ENCODE measurements around the gene NAV2. TPM values are rescaled to one million over a fixed set of nuclear protein-coding genes. Genes with fewer than 3 reads are reported as not detected.
"Not testable (repeated sequence)": the region's sequence is repeated elsewhere in the genome, so short reads cannot be mapped to it uniquely, and the experiment has no call there.

Gene NAV2
- total and polyA plus RNA-seq, 9 donors, result 25.7 to 70.6 (median 46.1) TPM

- not testable (repeated sequence) for DNase-seq; H3K27me3 ChIP-seq (ENCODE audit: control insufficient read depth, insufficient read depth, low read length); H3K27ac ChIP-seq (ENCODE audit: low read length); H3K9me3 ChIP-seq (replicated peaks; ENCODE audit: control insufficient read depth, low read depth, low read length); H3K4me3 ChIP-seq (ENCODE audit: low read length); H3K4me1 ChIP-seq (ENCODE audit: control insufficient read depth, insufficient read depth, low read length)
- no CpG with 5 or more reads among the region's 3 CpGs for WGBS (ENCODE audit: insufficient coverage)
- H3K36me3 ChIP-seq (ENCODE audit: control insufficient read depth, insufficient read depth, low read length), result peaks cover 11% of the 10 kb centered on the region
These were observed 247.8 kb downstream of the NAV2 start for GRCh38 chr11:19960410-19960809.

- WGBS (ENCODE audit: insufficient coverage), result 77% methylated on average over 2 of the region's 4 CpGs
- peaks cover 11% of the 10 kb centered on the region for H3K36me3 ChIP-seq (ENCODE audit: control insufficient read depth, insufficient read depth, low read length)
These were observed 248.6 kb downstream of the NAV2 start for GRCh38 chr11:19961225-19961624.

GRCh38 chr11:19962053-19962800 lies 249.6 kb downstream of the NAV2 start:
- Histone ChIP-seq H3K27me3 (ENCODE audit: control insufficient read depth, insufficient read depth, low read length) (no peaks in the 10 kb centered on the region), H3K4me1 (ENCODE audit: control insufficient read depth, insufficient read depth, low read length) (peaks cover 6% of the 10 kb centered on the region), H3K36me3 (ENCODE audit: control insufficient read depth, insufficient read depth, low read length) (peaks cover 8% of the 10 kb centered on the region), H3K9me3 (replicated peaks; ENCODE audit: control insufficient read depth, low read depth, low read length) (no peaks in the 10 kb centered on the region), H3K27ac (ENCODE audit: low read length) (no peak overlapping the region), H3K4me3 (ENCODE audit: low read length) (no peak overlapping the region)
- no peak for DNase-seq
- WGBS (ENCODE audit: insufficient coverage), result 89% methylated on average over 1 of the region's 4 CpGs

More at GRCh38 chr11:19961225-19961624, 248.6 kb downstream of the NAV2 start:
- H3K27ac ChIP-seq (ENCODE audit: low read length), result no peak overlapping the region
- H3K27me3 ChIP-seq (ENCODE audit: control insufficient read depth, insufficient read depth, low read length), result no peaks in the 10 kb centered on the region
- H3K4me1 ChIP-seq (ENCODE audit: control insufficient read depth, insufficient read depth, low read length), result peaks cover 6% of the 10 kb centered on the region
- no peak overlapping the region for H3K4me3 ChIP-seq (ENCODE audit: low read length)
- no peak for DNase-seq
- H3K9me3 ChIP-seq (replicated peaks; ENCODE audit: control insufficient read depth, low read depth, low read length), result no peaks in the 10 kb centered on the region

- no peak overlapping the region for H3K27ac ChIP-seq (ENCODE audit: low read length)
- no peaks in the 10 kb centered on the region for H3K9me3 ChIP-seq (replicated peaks; ENCODE audit: control insufficient read depth, low read depth, low read length)
- DNase-seq, result no peak
- H3K4me1 ChIP-seq (ENCODE audit: control insufficient read depth, insufficient read depth, low read length), result peaks cover 6% of the 10 kb centered on the region
- 62% methylated on average over 3 of the region's 4 CpGs for WGBS (ENCODE audit: insufficient coverage)
- H3K36me3 ChIP-seq (ENCODE audit: control insufficient read depth, insufficient read depth, low read length), result peaks cover 8% of the 10 kb centered on the region
- no peak overlapping the region for H3K4me3 ChIP-seq (ENCODE audit: low read length)
- no peaks in the 10 kb centered on the region for H3K27me3 ChIP-seq (ENCODE audit: control insufficient read depth, insufficient read depth, low read length)
These were observed 250.2 kb downstream of the NAV2 start for GRCh38 chr11:19962801-19963175.

- 57% methylated on average over 7 of the region's 13 CpGs for WGBS (ENCODE audit: insufficient coverage)
- Histone ChIP-seq H3K9me3 (replicated peaks; ENCODE audit: control insufficient read depth, low read depth, low read length) (no peaks in the 10 kb centered on the region), H3K27ac (ENCODE audit: low read length) (no peak overlapping the region), H3K4me1 (ENCODE audit: control insufficient read depth, insufficient read depth, low read length) (peaks cover 6% of the 10 kb centered on the region), H3K36me3 (ENCODE audit: control insufficient read depth, insufficient read depth, low read length) (peaks cover 6% of the 10 kb centered on the region), H3K4me3 (ENCODE audit: low read length) (no peak overlapping the region), H3K27me3 (ENCODE audit: control insufficient read depth, insufficient read depth, low read length) (no peaks in the 10 kb centered on the region)
- DNase-seq, result no peak
These were observed 251.2 kb downstream of the NAV2 start for GRCh38 chr11:19963697-19964387.

- no peaks in the 10 kb centered on the region for H3K9me3 ChIP-seq (replicated peaks; ENCODE audit: control insufficient read depth, low read depth, low read length)
- H3K27me3 ChIP-seq (ENCODE audit: control insufficient read depth, insufficient read depth, low read length), result no peaks in the 10 kb centered on the region
- WGBS (ENCODE audit: insufficient coverage), result 62% methylated on average over 3 of the region's 4 CpGs
- peaks cover 6% of the 10 kb centered on the region for H3K4me1 ChIP-seq (ENCODE audit: control insufficient read depth, insufficient read depth, low read length)
- H3K4me3 ChIP-seq (ENCODE audit: low read length), result no peak overlapping the region
- H3K27ac ChIP-seq (ENCODE audit: low read length), result peak overlapping the region; percentile 6
- peaks cover 4% of the 10 kb centered on the region for H3K36me3 ChIP-seq (ENCODE audit: control insufficient read depth, insufficient read depth, low read length)
- peak; percentile 67 for DNase-seq
These were observed 253.8 kb downstream of the NAV2 start for GRCh38 chr11:19966441-19966840.

- WGBS (ENCODE audit: insufficient coverage), result 94% methylated on average over 2 of the region's 4 CpGs
- DNase-seq, result no peak
- no peak overlapping the region for H3K27ac ChIP-seq (ENCODE audit: low read length)
- H3K27me3 ChIP-seq (ENCODE audit: control insufficient read depth, insufficient read depth, low read length), result no peaks in the 10 kb centered on the region
- H3K4me3 ChIP-seq (ENCODE audit: low read length), result no peak overlapping the region
- H3K36me3 ChIP-seq (ENCODE audit: control insufficient read depth, insufficient read depth, low read length), result peaks cover 2% of the 10 kb centered on the region
- peaks cover 6% of the 10 kb centered on the region for H3K4me1 ChIP-seq (ENCODE audit: control insufficient read depth, insufficient read depth, low read length)
- H3K9me3 ChIP-seq (replicated peaks; ENCODE audit: control insufficient read depth, low read depth, low read length), result no peaks in the 10 kb centered on the region
These were observed 254.3 kb downstream of the NAV2 start for GRCh38 chr11:19966927-19967326.

GRCh38 chr11:19967787-19968186 lies 255.2 kb downstream of the NAV2 start:
- no peak for DNase-seq
- no peak overlapping the region for H3K4me3 ChIP-seq (ENCODE audit: low read length)
- H3K9me3 ChIP-seq (replicated peaks; ENCODE audit: control insufficient read depth, low read depth, low read length), result no peaks in the 10 kb centered on the region
- peaks cover 6% of the 10 kb centered on the region for H3K4me1 ChIP-seq (ENCODE audit: control insufficient read depth, insufficient read depth, low read length)
- H3K27ac ChIP-seq (ENCODE audit: low read length), result no peak overlapping the region
- WGBS (ENCODE audit: insufficient coverage), result 100% methylated on average over 1 of the region's 2 CpGs
- peaks cover 2% of the 10 kb centered on the region for H3K36me3 ChIP-seq (ENCODE audit: control insufficient read depth, insufficient read depth, low read length)
- no peaks in the 10 kb centered on the region for H3K27me3 ChIP-seq (ENCODE audit: control insufficient read depth, insufficient read depth, low read length)

GRCh38 chr11:19968860-19969259 lies 256.2 kb downstream of the NAV2 start:
- no peak for DNase-seq
- Histone ChIP-seq H3K4me1 (ENCODE audit: control insufficient read depth, insufficient read depth, low read length) (peaks cover 6% of the 10 kb centered on the region), H3K27me3 (ENCODE audit: control insufficient read depth, insufficient read depth, low read length) (no peaks in the 10 kb centered on the region), H3K27ac (ENCODE audit: low read length) (no peak overlapping the region), H3K9me3 (replicated peaks; ENCODE audit: control insufficient read depth, low read depth, low read length) (no peaks in the 10 kb centered on the region), H3K36me3 (ENCODE audit: control insufficient read depth, insufficient read depth, low read length) (peaks cover 2% of the 10 kb centered on the region), H3K4me3 (ENCODE audit: low read length) (no peak overlapping the region)
- 79% methylated on average over 4 of the region's 5 CpGs for WGBS (ENCODE audit: insufficient coverage)

GRCh38 chr11:19970944-19971343 lies 258.3 kb downstream of the NAV2 start:
- Histone ChIP-seq H3K27ac (ENCODE audit: low read length) (no peak overlapping the region), H3K4me3 (ENCODE audit: low read length) (no peak overlapping the region), H3K36me3 (ENCODE audit: control insufficient read depth, insufficient read depth, low read length) (peaks cover 2% of the 10 kb centered on the region), H3K27me3 (ENCODE audit: control insufficient read depth, insufficient read depth, low read length) (no peaks in the 10 kb centered on the region), H3K4me1 (ENCODE audit: control insufficient read depth, insufficient read depth, low read length) (peaks cover 3% of the 10 kb centered on the region), H3K9me3 (replicated peaks; ENCODE audit: control insufficient read depth, low read depth, low read length) (no peaks in the 10 kb centered on the region)
- no peak for DNase-seq
- 78% methylated on average over 3 of the region's 4 CpGs for WGBS (ENCODE audit: insufficient coverage)
